Loucy (cell line): ENCODE data around the gene ZNF22.
A peak's percentile ranks its signal among the peaks of the same experiment; 100 is the strongest.

Experiments
- H2AFZ ChIP-seq: fragments of 200-600 bp; sonication (generic); 2 replicates; pipeline ENCODE4 v1.6.0; 2016; ENCODE audit warnings: antibody characterized with exemption, mild to moderate bottlenecking, low read length, moderate library complexity
- H3F3A ChIP-seq: fragments of 200-600 bp; 2 replicates; pipeline ENCODE4 v1.6.0; 2016; ENCODE audit warnings: antibody characterized with exemption, low read depth, mild to moderate bottlenecking
- H3K27me3 ChIP-seq: fragments of 200-600 bp; sonication (generic); 2 replicates; pipeline ENCODE4 v1.6.1; 2014; ENCODE audit warnings: low read length, mild to moderate bottlenecking; ENCODE audit not compliant: insufficient read depth, poor library complexity, severe bottlenecking
- H3K36me3 ChIP-seq: fragments of 200-600 bp; sonication (generic); 2 replicates; pipeline ENCODE4 v1.6.1; 2016; ENCODE audit warnings: low read length; ENCODE audit not compliant: insufficient read depth
- H3K4me1 ChIP-seq: fragments of 200-600 bp; sonication (generic); 2 replicates; pipeline ENCODE4 v1.5.1; 2014; ENCODE audit warnings: low read length, mild to moderate bottlenecking; ENCODE audit not compliant: insufficient read depth, poor library complexity, severe bottlenecking
- H3K4me2 ChIP-seq: fragments of 200-600 bp; sonication (generic); 2 replicates; pipeline ENCODE4 v1.6.0; 2014; ENCODE audit warnings: antibody characterized with exemption, low read length, low read depth, mild to moderate bottlenecking; ENCODE audit not compliant: poor library complexity, severe bottlenecking
- H3K4me3 ChIP-seq: fragments of 200-600 bp; sonication (generic); 2 replicates; pipeline ENCODE4 v1.5.1; 2014; ENCODE audit warnings: low read length, mild to moderate bottlenecking, mixed read lengths; ENCODE audit not compliant: poor library complexity, severe bottlenecking
- H3K79me2 ChIP-seq: fragments of 200-600 bp; sonication (generic); 2 replicates; pipeline ENCODE4 v1.6.1; 2014; ENCODE audit warnings: low read length; ENCODE audit not compliant: insufficient read depth
- H3K9ac ChIP-seq: fragments of 200-600 bp; sonication (generic); 2 replicates; pipeline ENCODE4 v1.6.0; 2014; ENCODE audit warnings: mild to moderate bottlenecking, low read depth, low read length, moderate library complexity; ENCODE audit not compliant: poor library complexity, severe bottlenecking
- H3K9me2 ChIP-seq: fragments of 200-600 bp; sonication (generic); replicated peaks from 2 replicates; pipeline ENCODE4 v1.6.1; 2016; ENCODE audit warnings: low read depth, low read length, mixed read lengths
- H3K9me3 ChIP-seq: fragments of 200-600 bp; sonication (generic); 2 replicates; pipeline ENCODE4 v1.6.1; 2014; ENCODE audit warnings: mild to moderate bottlenecking, antibody characterized with exemption, low read length, low read depth; ENCODE audit not compliant: insufficient read depth
- H4K20me1 ChIP-seq: fragments of 200-600 bp; sonication (generic); 2 replicates; pipeline ENCODE4 v1.6.0; 2014; ENCODE audit warnings: antibody characterized with exemption, low read length, mild to moderate bottlenecking; ENCODE audit not compliant: insufficient read depth, poor library complexity, severe bottlenecking
- EZH2phosphoT487 ChIP-seq: fragments of 200-600 bp; IDR thresholded peaks from 2 replicates; pipeline ENCODE4 v1.6.1; 2018; ENCODE audit warnings: antibody characterized with exemption, mild to moderate bottlenecking, moderate library complexity, borderline replicate concordance
- TF ChIP-seq, protein P1 (sequence below): fragments of 200-600 bp; sonication (generic); conservative IDR thresholded peaks from 2 replicates; pipeline ENCODE4 v1.5.1; 2014; ENCODE audit warnings: mild to moderate bottlenecking, antibody characterized with exemption, low read length

Gene ZNF22

DNA sequence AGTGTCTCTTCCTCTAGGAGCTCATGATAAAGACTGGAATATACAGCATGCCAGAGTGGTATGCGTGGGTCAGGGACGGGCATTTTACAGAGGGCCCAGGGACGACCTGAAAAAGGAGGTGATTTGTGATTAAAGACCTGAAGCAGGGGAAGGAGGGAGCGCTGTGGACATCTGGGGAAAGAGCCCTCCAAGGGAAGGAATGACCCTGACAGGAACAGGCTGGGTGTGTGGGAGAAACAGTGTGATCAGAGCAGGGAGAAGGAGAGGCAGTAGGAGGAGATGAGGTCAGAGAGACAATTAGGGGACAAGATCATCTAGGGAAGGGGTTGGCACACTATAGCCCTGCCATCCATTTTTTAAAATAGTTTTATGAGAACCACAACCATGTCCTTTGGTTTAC, 44.5 kb upstream of the ZNF22 start:
- Histone ChIP-seq H3K79me2 (peaks cover 10% of the 10 kb centered on the region; the same call in 1 of the 2 replicates), H3K9me2 (no peaks in the 10 kb centered on the region), H3K4me2 (no peak overlapping the region), H3K9me3 (no peaks in the 10 kb centered on the region), H3K4me1 (peaks cover 27% of the 10 kb centered on the region), H3F3A (no peaks in the 10 kb centered on the region), H2AFZ (no peak overlapping the region), H3K36me3 (no peaks in the 10 kb centered on the region), H4K20me1 (no peaks in the 10 kb centered on the region), H3K27me3 (no peaks in the 10 kb centered on the region), H3K4me3 (no peak overlapping the region), H3K9ac (no peak overlapping the region)
- TF ChIP-seq, protein P1, sequence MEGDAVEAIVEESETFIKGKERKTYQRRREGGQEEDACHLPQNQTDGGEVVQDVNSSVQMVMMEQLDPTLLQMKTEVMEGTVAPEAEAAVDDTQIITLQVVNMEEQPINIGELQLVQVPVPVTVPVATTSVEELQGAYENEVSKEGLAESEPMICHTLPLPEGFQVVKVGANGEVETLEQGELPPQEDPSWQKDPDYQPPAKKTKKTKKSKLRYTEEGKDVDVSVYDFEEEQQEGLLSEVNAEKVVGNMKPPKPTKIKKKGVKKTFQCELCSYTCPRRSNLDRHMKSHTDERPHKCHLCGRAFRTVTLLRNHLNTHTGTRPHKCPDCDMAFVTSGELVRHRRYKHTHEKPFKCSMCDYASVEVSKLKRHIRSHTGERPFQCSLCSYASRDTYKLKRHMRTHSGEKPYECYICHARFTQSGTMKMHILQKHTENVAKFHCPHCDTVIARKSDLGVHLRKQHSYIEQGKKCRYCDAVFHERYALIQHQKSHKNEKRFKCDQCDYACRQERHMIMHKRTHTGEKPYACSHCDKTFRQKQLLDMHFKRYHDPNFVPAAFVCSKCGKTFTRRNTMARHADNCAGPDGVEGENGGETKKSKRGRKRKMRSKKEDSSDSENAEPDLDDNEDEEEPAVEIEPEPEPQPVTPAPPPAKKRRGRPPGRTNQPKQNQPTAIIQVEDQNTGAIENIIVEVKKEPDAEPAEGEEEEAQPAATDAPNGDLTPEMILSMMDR = no peak
- TF ChIP-seq EZH2phosphoT487 = no peak

GRCh38 chr10:44956717-44957706, 43.7 kb upstream of the ZNF22 start:
- TF ChIP-seq, protein P1 = no peak
- TF ChIP-seq EZH2phosphoT487 = no peak
- Histone ChIP-seq H3F3A (no peaks in the 10 kb centered on the region), H3K9me3 (no peaks in the 10 kb centered on the region), H3K79me2 (peaks cover 10% of the 10 kb centered on the region; the same call in 1 of the 2 replicates), H3K36me3 (no peaks in the 10 kb centered on the region), H3K4me1 (peaks cover 33% of the 10 kb centered on the region), H3K4me2 (peak overlapping the region; percentile 93), H3K9me2 (no peaks in the 10 kb centered on the region), H3K4me3 (no peak overlapping the region), H4K20me1 (no peaks in the 10 kb centered on the region), H2AFZ (no peak overlapping the region), H3K27me3 (no peaks in the 10 kb centered on the region), H3K9ac (no peak overlapping the region)

DNA sequence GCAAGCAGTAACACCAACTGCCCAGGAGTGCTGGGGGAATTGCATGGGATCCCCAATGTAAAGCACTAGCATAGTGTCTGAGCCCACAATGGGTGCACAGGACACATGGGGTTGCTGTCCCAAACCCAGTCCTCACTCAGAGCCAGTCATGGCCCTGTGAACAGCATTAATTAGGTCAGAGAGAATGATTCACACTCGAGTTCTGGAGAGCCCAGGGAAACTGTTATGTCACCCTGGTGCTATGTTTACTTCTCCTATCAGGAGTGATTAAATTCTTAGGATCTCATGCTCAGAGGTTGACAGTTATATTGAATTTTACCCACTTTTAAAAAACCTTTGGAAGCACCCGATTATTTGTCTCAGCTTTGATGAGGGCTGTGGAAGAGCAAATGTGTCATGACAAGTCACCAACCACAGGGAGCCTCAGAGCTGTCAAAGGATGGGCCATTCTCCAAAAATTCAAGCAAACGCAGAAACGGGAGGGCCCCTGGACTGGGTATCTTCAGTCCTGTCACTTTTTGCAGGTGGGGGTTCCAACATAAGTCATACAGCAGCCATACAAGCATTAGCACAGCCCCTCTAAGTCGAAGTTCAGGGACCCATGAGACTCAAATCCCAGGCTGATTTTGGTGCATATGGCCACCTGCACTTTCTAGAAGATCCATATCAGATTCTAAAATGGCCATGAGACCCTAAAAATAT, 42.4 kb upstream of the ZNF22 start:
- Histone ChIP-seq H3F3A (no peaks in the 10 kb centered on the region), H3K9me3 (no peaks in the 10 kb centered on the region), H3K4me2 (peak overlapping the region; percentile 93), H3K4me3 (peak overlapping the region; percentile 88), H3K36me3 (no peaks in the 10 kb centered on the region), H3K4me1 (peaks cover 36% of the 10 kb centered on the region), H2AFZ (no peak overlapping the region), H4K20me1 (no peaks in the 10 kb centered on the region), H3K27me3 (no peaks in the 10 kb centered on the region), H3K9ac (peak overlapping the region; percentile 72), H3K79me2 (peaks cover 10% of the 10 kb centered on the region; the same call in 1 of the 2 replicates), H3K9me2 (no peaks in the 10 kb centered on the region)
- TF ChIP-seq, protein P1 = no peak
- TF ChIP-seq EZH2phosphoT487 = no peak
